ENCODE data around the gene GPC6. TPM values are rescaled to one million over a fixed set of nuclear protein-coding genes. Genes with fewer than 3 reads are reported as not detected.

Gene GPC6
- total RNA-seq, 1 donor from 2014 or later: not detected

GRCh38 chr13:93505104-93505952 is 278.7 kb downstream of the GPC6 start:
- H3K27ac Mint-ChIP-seq: no peak overlapping the region
- H3K36me3 Mint-ChIP-seq (ENCODE audit: low read depth): no peaks in the 10 kb centered on the region
- H3K9me3 Mint-ChIP-seq: no peaks in the 10 kb centered on the region
- H3K4me1 Mint-ChIP-seq (ENCODE audit: low read depth): no peaks in the 10 kb centered on the region
- intact Hi-C loops (cut with micrococcal nuclease): no loop called here
- no peaks in the 10 kb centered on the region for H3K27me3 Mint-ChIP-seq (ENCODE audit: insufficient read depth)
- no peak overlapping the region for H3K4me3 Mint-ChIP-seq
- DNase-seq (ENCODE audit: low spot score): no peak

GRCh38 chr13:93511011-93511410 is 284.4 kb downstream of the GPC6 start:
- H3K4me1 Mint-ChIP-seq (ENCODE audit: low read depth): no peaks in the 10 kb centered on the region
- DNase-seq (ENCODE audit: low spot score): no peak

GRCh38 chr13:93515267-93515666 is 288.7 kb downstream of the GPC6 start:
- no peak overlapping the region for H3K4me3 Mint-ChIP-seq
- no peaks in the 10 kb centered on the region for H3K27me3 Mint-ChIP-seq (ENCODE audit: insufficient read depth)
- H3K36me3 Mint-ChIP-seq (ENCODE audit: low read depth): no peaks in the 10 kb centered on the region
- intact Hi-C loops (cut with micrococcal nuclease): no loop called here
- H3K9me3 Mint-ChIP-seq: no peaks in the 10 kb centered on the region
- DNase-seq (ENCODE audit: low spot score): no peak
- H3K4me1 Mint-ChIP-seq (ENCODE audit: low read depth): no peaks in the 10 kb centered on the region
- no peak overlapping the region for H3K27ac Mint-ChIP-seq

More at GRCh38 chr13:93511011-93511410, 284.4 kb downstream of the GPC6 start:
- no peak overlapping the region for H3K27ac Mint-ChIP-seq
- no peak overlapping the region for H3K4me3 Mint-ChIP-seq
- no peaks in the 10 kb centered on the region for H3K9me3 Mint-ChIP-seq
- H3K36me3 Mint-ChIP-seq (ENCODE audit: low read depth): no peaks in the 10 kb centered on the region
- intact Hi-C loops (cut with micrococcal nuclease): no loop called here
- H3K27me3 Mint-ChIP-seq (ENCODE audit: insufficient read depth): no peaks in the 10 kb centered on the region

GRCh38 chr13:93517658-93518057 is 291.1 kb downstream of the GPC6 start:
- Mint-ChIP-seq H3K4me3 (no peak overlapping the region), H3K27me3 (ENCODE audit: insufficient read depth) (no peaks in the 10 kb centered on the region), H3K4me1 (ENCODE audit: low read depth) (no peaks in the 10 kb centered on the region), H3K9me3 (no peaks in the 10 kb centered on the region), H3K36me3 (ENCODE audit: low read depth) (no peaks in the 10 kb centered on the region), H3K27ac (no peak overlapping the region)
- intact Hi-C loops (cut with micrococcal nuclease): no loop called here
- DNase-seq (ENCODE audit: low spot score): no peak

GRCh38 chr13:93521307-93521706 is 294.7 kb downstream of the GPC6 start:
- no peaks in the 10 kb centered on the region for H3K9me3 Mint-ChIP-seq
- H3K36me3 Mint-ChIP-seq (ENCODE audit: low read depth): no peaks in the 10 kb centered on the region
- no peak overlapping the region for H3K27ac Mint-ChIP-seq
- H3K27me3 Mint-ChIP-seq (ENCODE audit: insufficient read depth): no peaks in the 10 kb centered on the region
- DNase-seq (ENCODE audit: low spot score): no peak
- no peak overlapping the region for H3K4me3 Mint-ChIP-seq
- H3K4me1 Mint-ChIP-seq (ENCODE audit: low read depth): no peaks in the 10 kb centered on the region
- intact Hi-C loops (cut with micrococcal nuclease): no loop called here

- Mint-ChIP-seq H3K27ac (no peak overlapping the region), H3K27me3 (ENCODE audit: insufficient read depth) (no peaks in the 10 kb centered on the region), H3K4me3 (no peak overlapping the region), H3K4me1 (ENCODE audit: low read depth) (no peaks in the 10 kb centered on the region), H3K9me3 (no peaks in the 10 kb centered on the region), H3K36me3 (ENCODE audit: low read depth) (no peaks in the 10 kb centered on the region)
- DNase-seq (ENCODE audit: low spot score): no peak
- intact Hi-C loops (cut with micrococcal nuclease): no loop called here
These were observed 295.9 kb downstream of the GPC6 start for GRCh38 chr13:93522501-93522900.

- H3K4me3 Mint-ChIP-seq: no peak overlapping the region
- H3K27ac Mint-ChIP-seq: no peak overlapping the region
- H3K36me3 Mint-ChIP-seq (ENCODE audit: low read depth): no peaks in the 10 kb centered on the region
- DNase-seq (ENCODE audit: low spot score): no peak
- no peaks in the 10 kb centered on the region for H3K4me1 Mint-ChIP-seq (ENCODE audit: low read depth)
- intact Hi-C loops (cut with micrococcal nuclease): no loop called here
- no peaks in the 10 kb centered on the region for H3K27me3 Mint-ChIP-seq (ENCODE audit: insufficient read depth)
- H3K9me3 Mint-ChIP-seq: no peaks in the 10 kb centered on the region
These were observed 298.5 kb downstream of the GPC6 start for GRCh38 chr13:93525087-93525486.

GRCh38 chr13:93527748-93528297 is 301.2 kb downstream of the GPC6 start:
- Mint-ChIP-seq H3K27ac (no peak overlapping the region), H3K9me3 (no peaks in the 10 kb centered on the region), H3K36me3 (ENCODE audit: low read depth) (no peaks in the 10 kb centered on the region), H3K27me3 (ENCODE audit: insufficient read depth) (no peaks in the 10 kb centered on the region), H3K4me3 (no peak overlapping the region), H3K4me1 (ENCODE audit: low read depth) (no peaks in the 10 kb centered on the region)
- no peak for DNase-seq (ENCODE audit: low spot score)
- intact Hi-C loops (cut with micrococcal nuclease): no loop called here

GRCh38 chr13:93529961-93530360 is 303.4 kb downstream of the GPC6 start:
- intact Hi-C loops (cut with micrococcal nuclease): no loop called here
- H3K27me3 Mint-ChIP-seq (ENCODE audit: insufficient read depth): no peaks in the 10 kb centered on the region
- H3K27ac Mint-ChIP-seq: no peak overlapping the region
- no peaks in the 10 kb centered on the region for H3K36me3 Mint-ChIP-seq (ENCODE audit: low read depth)
- no peaks in the 10 kb centered on the region for H3K4me1 Mint-ChIP-seq (ENCODE audit: low read depth)
- H3K4me3 Mint-ChIP-seq: no peak overlapping the region
- H3K9me3 Mint-ChIP-seq: no peaks in the 10 kb centered on the region
- DNase-seq (ENCODE audit: low spot score): no peak

GRCh38 chr13:93534181-93534700 is 307.6 kb downstream of the GPC6 start:
- no peaks in the 10 kb centered on the region for H3K27me3 Mint-ChIP-seq (ENCODE audit: insufficient read depth)
- no peaks in the 10 kb centered on the region for H3K4me1 Mint-ChIP-seq (ENCODE audit: low read depth)
- DNase-seq (ENCODE audit: low spot score): no peak
- no peaks in the 10 kb centered on the region for H3K36me3 Mint-ChIP-seq (ENCODE audit: low read depth)
- H3K9me3 Mint-ChIP-seq: no peaks in the 10 kb centered on the region
- no peak overlapping the region for H3K4me3 Mint-ChIP-seq
- no peak overlapping the region for H3K27ac Mint-ChIP-seq
- intact Hi-C loops (cut with micrococcal nuclease): no loop called here

- Mint-ChIP-seq H3K9me3 (no peaks in the 10 kb centered on the region), H3K27me3 (ENCODE audit: insufficient read depth) (no peaks in the 10 kb centered on the region), H3K27ac (no peak overlapping the region), H3K36me3 (ENCODE audit: low read depth) (no peaks in the 10 kb centered on the region), H3K4me1 (ENCODE audit: low read depth) (no peaks in the 10 kb centered on the region), H3K4me3 (no peak overlapping the region)
- DNase-seq (ENCODE audit: low spot score): no peak
- intact Hi-C loops (cut with micrococcal nuclease): no loop called here
These were observed 308.6 kb downstream of the GPC6 start for GRCh38 chr13:93535251-93535650.

GRCh38 chr13:93539914-93540313 is 313.3 kb downstream of the GPC6 start:
- Mint-ChIP-seq H3K27me3 (ENCODE audit: insufficient read depth) (no peaks in the 10 kb centered on the region), H3K4me3 (no peak overlapping the region), H3K4me1 (ENCODE audit: low read depth) (no peaks in the 10 kb centered on the region), H3K36me3 (ENCODE audit: low read depth) (no peaks in the 10 kb centered on the region), H3K9me3 (peaks cover 4% of the 10 kb centered on the region), H3K27ac (no peak overlapping the region)
- no peak for DNase-seq (ENCODE audit: low spot score)
- intact Hi-C loops (cut with micrococcal nuclease): no loop called here

- Mint-ChIP-seq H3K27ac (no peak overlapping the region), H3K4me1 (ENCODE audit: low read depth) (no peaks in the 10 kb centered on the region), H3K27me3 (ENCODE audit: insufficient read depth) (no peaks in the 10 kb centered on the region), H3K36me3 (ENCODE audit: low read depth) (no peaks in the 10 kb centered on the region), H3K4me3 (no peak overlapping the region), H3K9me3 (peaks cover 2% of the 10 kb centered on the region)
- no peak for DNase-seq (ENCODE audit: low spot score)
- intact Hi-C loops (cut with micrococcal nuclease): no loop called here
These were observed 321.3 kb downstream of the GPC6 start for GRCh38 chr13:93547886-93548285.
